Natural killer cell treated with Interleukin-12 subunit alpha and Interleukin-12 subunit beta and Interleukin-15 and Interleukin-18, amount 100 ng/mL, for 72 hours (primary cell): ENCODE measurements around the gene ORM2. TPM values are rescaled to one million over a fixed set of nuclear protein-coding genes. Genes with fewer than 3 reads are reported as not detected.

Experiments
- ATAC-seq, 2 donors: fragments of 150-1000 bp; cut with Tn5 transposase in 1 of 2; sonication (Bioruptor Pico), chemical (Tn5 transposase) in 1 of 2; 2 replicates each; pipeline ENCODE4 v1.10.0; 2021
- DNase-seq: peaks from one replicate; pipeline ENCODE4 v3.0.0; 2022; ENCODE audit warnings: low spot score
- H3K27ac Mint-ChIP-seq, 2 donors: 1 replicate in 1 of 2; 2 replicates in 1 of 2; pipeline ENCODE4 v1.8.0; 2022; ENCODE audit warnings: mixed read lengths in 2 of 2, mild to moderate bottlenecking in 1 of 2, moderate library complexity in 1 of 2
- H3K27me3 Mint-ChIP-seq, 2 donors: 1 replicate in 1 of 2; 2 replicates in 1 of 2; pipeline ENCODE4 v1.8.0; 2022; ENCODE audit warnings: mixed read lengths in 2 of 2
- H3K36me3 Mint-ChIP-seq: one replicate; pipeline ENCODE4 v1.8.0; 2022; ENCODE audit warnings: mixed read lengths
- H3K4me1 Mint-ChIP-seq, 2 donors: 1 replicate in 1 of 2; 2 replicates in 1 of 2; pipeline ENCODE4 v1.8.0; 2022; ENCODE audit warnings: low read depth in 2 of 2, mixed read lengths in 2 of 2, mild to moderate bottlenecking in 1 of 2
- H3K4me3 Mint-ChIP-seq: one replicate; pipeline ENCODE4 v1.8.0; 2022; ENCODE audit warnings: mixed read lengths
- H3K9me3 Mint-ChIP-seq: 2 replicates; pipeline ENCODE4 v1.8.0; 2022; ENCODE audit warnings: mixed read lengths
- total RNA-seq, 2 donors: library from RNA; stranded (reverse); gene quantifications; one replicate each; pipeline ENCODE4 v1.2.3, GENCODE V29; 2022

The ORM2 gene
- total RNA-seq, 2 donors from 2014 or later = not detected

DNA sequence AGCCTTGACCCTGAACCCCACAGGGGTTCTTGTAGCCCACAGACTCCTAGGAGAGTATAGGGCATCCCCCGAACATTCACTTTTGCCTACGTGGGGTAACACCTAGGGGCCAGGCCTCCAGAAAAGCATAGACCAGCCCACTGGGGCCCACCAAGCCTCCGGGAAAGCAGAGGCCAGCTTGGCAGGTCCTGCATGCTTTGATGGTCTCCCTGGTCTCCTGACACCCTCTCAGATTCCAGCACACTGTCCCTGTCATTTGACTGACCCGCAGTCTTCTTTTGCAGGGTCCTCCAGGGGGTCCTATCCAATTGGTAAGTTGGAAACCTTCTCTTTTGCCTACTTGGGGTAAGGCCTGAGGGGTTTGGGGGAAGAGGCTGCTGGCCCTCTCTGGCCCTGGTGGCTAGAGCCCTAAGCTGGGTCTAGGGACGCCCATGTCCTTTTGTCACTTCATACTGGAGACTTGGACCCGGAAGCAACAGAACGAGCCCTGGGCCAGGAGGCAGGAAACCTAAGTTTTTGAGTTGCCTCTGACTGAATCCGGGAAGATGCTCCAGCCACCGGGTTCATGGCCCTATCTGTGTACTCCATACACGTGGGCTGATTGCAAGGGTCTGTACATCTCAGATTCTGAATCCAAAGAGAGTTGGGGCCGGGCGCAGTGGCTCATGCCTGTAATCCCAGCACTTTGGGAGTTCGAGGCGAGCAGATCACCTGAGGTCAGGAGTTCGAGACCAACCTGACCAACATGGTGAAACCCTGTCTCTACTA lies 27.7 kb upstream of the ORM2 start:
- Mint-ChIP-seq H3K4me1 (peaks cover 0 to 3% of the 10 kb centered on the region in 2 donors), H3K27me3 (no peaks in the 10 kb centered on the region), H3K4me3 (no peak overlapping the region), H3K9me3 (no peaks in the 10 kb centered on the region), H3K36me3 (no peaks in the 10 kb centered on the region), H3K27ac (no peak overlapping the region)
- DNase-seq (no peak), ATAC-seq (no peak)

GRCh38 chr9:114302727-114303126 lies 26.9 kb upstream of the ORM2 start:
- no peaks in the 10 kb centered on the region for H3K9me3 Mint-ChIP-seq
- H3K4me1 Mint-ChIP-seq = peaks cover 0 to 3% of the 10 kb centered on the region in 2 donors
- H3K36me3 Mint-ChIP-seq = no peaks in the 10 kb centered on the region
- no peak for DNase-seq
- no peak for ATAC-seq
- H3K4me3 Mint-ChIP-seq = no peak overlapping the region
- H3K27ac Mint-ChIP-seq = no peak overlapping the region
- H3K27me3 Mint-ChIP-seq = no peaks in the 10 kb centered on the region

DNA sequence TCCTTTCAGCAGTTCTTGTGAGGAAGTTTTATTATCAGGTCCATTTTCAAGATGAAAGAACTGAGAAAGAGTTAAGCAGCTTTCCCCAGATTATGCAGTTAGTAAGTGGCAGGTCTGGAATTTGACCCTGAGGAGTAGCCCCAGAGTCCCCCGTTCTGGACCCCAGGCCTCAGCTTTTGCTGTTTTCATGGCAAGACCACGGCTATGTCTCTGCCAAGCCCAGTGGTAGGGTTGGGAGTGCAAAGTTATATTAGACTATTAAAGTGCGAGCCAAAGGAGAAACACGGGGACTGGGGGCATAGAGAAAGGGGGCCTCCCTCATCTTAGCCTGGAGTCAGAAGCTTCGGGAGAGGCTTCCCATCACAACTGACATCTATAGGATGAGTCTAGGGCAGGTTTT lies 26.1 kb upstream of the ORM2 start:
- Mint-ChIP-seq H3K27me3 (no peaks in the 10 kb centered on the region), H3K4me3 (no peak overlapping the region), H3K4me1 (peaks cover 0 to 3% of the 10 kb centered on the region in 2 donors), H3K27ac (no peak overlapping the region), H3K36me3 (no peaks in the 10 kb centered on the region), H3K9me3 (no peaks in the 10 kb centered on the region)
- ATAC-seq (no peak), DNase-seq (no peak)

DNA sequence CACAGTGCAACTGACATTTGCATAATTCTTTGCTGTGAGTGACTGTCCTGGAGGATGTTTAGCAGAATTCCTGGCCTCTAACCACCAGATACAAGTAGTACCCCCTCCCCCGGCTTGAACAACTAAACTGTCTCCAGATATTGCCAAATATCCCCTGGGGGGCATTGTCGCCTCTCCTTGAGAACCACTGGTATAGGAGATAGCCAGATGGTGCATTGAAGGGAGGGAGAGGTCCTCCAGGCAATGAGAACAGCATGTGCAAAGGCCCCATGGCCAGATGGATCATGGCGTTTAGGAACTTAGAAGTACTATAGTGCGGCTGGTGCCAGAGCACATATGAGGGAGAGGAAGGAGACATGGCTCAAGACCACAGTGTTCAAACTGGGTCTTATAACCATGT lies 25.7 kb upstream of the ORM2 start:
- no peak for DNase-seq
- H3K27ac Mint-ChIP-seq = no peak overlapping the region

DNA sequence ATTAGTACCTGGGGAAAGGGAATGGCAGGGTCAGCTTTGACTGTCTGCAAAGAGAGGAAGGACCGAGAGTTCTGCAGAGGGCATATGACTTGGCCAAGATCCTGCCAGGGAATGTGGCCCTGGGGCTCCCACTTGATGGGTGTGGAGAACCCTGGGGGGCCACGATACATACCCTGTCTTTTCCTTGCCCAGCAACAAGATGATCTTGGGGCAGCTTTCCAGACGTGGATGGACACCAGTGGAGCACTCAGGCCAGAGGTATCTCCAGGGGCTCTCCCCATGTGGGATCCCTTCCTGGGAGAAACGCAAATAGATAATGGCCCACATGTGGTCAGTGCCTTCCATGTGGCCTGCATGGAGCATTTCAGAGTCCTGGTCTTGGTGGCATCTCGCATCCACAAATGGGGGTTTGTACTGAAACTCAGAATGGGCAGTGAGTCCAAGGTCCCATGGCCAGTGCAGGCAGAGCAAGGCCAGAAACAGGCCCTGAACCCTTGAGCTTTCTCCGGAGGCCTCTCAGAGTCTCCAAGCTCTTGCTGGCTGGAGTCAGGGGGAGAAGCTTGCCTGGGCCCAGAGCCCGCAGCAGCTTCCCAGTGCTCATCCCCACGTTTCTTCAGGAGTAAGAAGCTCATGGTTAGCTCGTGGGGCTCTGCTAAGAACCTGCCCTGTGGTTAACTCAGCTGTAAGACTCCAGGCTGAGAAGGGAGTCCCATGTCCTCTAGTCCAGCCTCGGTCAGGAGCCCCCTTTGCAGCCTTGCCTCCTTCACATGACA lies 25.1 kb upstream of the ORM2 start:
- DNase-seq (no peak), ATAC-seq (no peak)
- Mint-ChIP-seq H3K9me3 (no peaks in the 10 kb centered on the region), H3K36me3 (no peaks in the 10 kb centered on the region), H3K27me3 (no peaks in the 10 kb centered on the region), H3K4me1 (peaks cover 0 to 3% of the 10 kb centered on the region in 2 donors), H3K4me3 (no peak overlapping the region), H3K27ac (no peak overlapping the region)

More for the DNA sequence above, 25.7 kb upstream of the ORM2 start:
- H3K9me3 Mint-ChIP-seq = no peaks in the 10 kb centered on the region
- ATAC-seq = no peak
- no peak overlapping the region for H3K4me3 Mint-ChIP-seq
- H3K36me3 Mint-ChIP-seq = no peaks in the 10 kb centered on the region
- H3K27me3 Mint-ChIP-seq = no peaks in the 10 kb centered on the region
- peaks cover 0 to 3% of the 10 kb centered on the region in 2 donors for H3K4me1 Mint-ChIP-seq

DNA sequence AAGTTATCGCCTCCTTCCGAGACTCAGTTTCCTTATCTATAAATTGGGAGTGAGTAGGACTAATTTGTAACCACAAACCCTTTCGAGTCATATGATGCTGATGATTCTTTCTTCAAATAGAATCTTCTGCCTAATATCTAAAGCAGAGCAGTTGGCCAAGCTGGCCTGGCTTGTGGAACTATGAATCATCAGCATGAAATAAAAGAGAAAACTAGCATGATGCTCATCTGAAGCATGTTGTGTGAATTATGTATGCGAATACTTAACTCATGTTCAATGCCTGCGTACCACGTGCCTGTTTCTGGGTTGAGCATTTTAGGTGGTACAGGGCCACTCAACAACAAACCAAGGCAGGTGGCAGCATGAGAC lies 21.8 kb upstream of the ORM2 start:
- H3K27me3 Mint-ChIP-seq = no peaks in the 10 kb centered on the region
- peak overlapping the region in 1 of 2 donors; percentile 40 for H3K27ac Mint-ChIP-seq
- ATAC-seq = no peak
- no peaks in the 10 kb centered on the region for H3K9me3 Mint-ChIP-seq
- no peaks in the 10 kb centered on the region for H3K36me3 Mint-ChIP-seq
- DNase-seq = no peak
- H3K4me1 Mint-ChIP-seq = peaks cover 0 to 3% of the 10 kb centered on the region in 2 donors
- H3K4me3 Mint-ChIP-seq = no peak overlapping the region

GRCh38 chr9:114308361-114308950 lies 21.2 kb upstream of the ORM2 start:
- no peaks in the 10 kb centered on the region for H3K27me3 Mint-ChIP-seq
- no peak overlapping the region for H3K4me3 Mint-ChIP-seq
- H3K27ac Mint-ChIP-seq = no peak overlapping the region
- no peak for ATAC-seq
- no peaks in the 10 kb centered on the region for H3K36me3 Mint-ChIP-seq
- DNase-seq = no peak
- peaks cover 0 to 3% of the 10 kb centered on the region in 2 donors for H3K4me1 Mint-ChIP-seq
- H3K9me3 Mint-ChIP-seq = no peaks in the 10 kb centered on the region

GRCh38 chr9:114309096-114309495 lies 20.6 kb upstream of the ORM2 start:
- Mint-ChIP-seq H3K36me3 (no peaks in the 10 kb centered on the region), H3K9me3 (no peaks in the 10 kb centered on the region), H3K4me1 (peaks cover 0 to 3% of the 10 kb centered on the region in 2 donors), H3K4me3 (no peak overlapping the region), H3K27me3 (no peaks in the 10 kb centered on the region), H3K27ac (no peak overlapping the region)
- ATAC-seq = no peak
- DNase-seq = no peak

DNA sequence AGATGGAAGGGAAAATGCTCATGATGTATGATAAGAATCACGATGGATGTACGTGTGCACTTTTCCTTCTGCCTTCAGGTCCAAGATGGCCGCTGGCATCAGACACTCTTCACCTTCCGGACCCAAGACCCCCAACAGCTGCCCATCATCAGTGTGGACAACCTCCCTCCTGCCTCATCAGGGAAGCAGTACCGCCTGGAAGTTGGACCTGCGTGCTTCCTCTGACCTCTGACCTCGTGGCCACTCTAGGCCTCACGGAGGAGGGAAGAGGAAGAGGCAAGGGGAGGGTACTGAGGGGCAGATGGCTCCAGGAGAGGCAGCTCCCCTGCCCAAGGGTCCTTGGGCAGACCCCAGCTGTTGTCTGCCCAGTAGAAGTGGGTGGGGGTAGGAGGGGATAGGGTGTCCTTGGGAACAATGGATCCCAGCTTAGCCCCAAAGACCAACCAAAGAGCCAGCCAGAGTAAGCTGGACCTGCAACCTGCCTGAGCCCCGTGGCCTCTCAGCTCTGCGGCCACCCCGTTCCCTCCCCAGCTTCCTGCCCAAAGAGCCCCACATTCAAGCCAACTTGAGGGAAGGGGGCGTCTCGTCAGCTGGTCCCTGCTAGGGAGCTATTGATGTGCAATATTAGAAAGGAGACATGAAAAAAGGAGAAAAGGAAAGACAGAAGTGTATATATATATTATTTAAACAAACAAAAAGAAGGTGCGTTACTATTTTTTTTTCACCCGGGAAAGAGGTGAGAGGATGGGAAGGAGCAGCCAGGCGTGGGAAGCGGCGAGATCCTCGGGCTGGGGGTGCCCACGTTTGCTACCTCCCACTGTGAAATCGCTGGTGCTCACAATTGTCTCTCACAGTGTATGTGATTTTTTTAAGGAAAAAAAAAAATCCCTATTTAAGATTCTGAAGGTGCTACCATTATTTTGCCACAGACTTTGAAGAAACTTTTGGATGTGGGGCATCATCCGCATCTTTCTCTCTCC lies 18.9 kb upstream of the ORM2 start:
- Mint-ChIP-seq H3K4me3 (no peak overlapping the region), H3K27me3 (no peaks in the 10 kb centered on the region), H3K36me3 (no peaks in the 10 kb centered on the region), H3K4me1 (peaks cover 0 to under 1% of the 10 kb centered on the region in 2 donors), H3K27ac (no peak overlapping the region), H3K9me3 (no peaks in the 10 kb centered on the region)
- ATAC-seq = no peak
- no peak for DNase-seq

DNA sequence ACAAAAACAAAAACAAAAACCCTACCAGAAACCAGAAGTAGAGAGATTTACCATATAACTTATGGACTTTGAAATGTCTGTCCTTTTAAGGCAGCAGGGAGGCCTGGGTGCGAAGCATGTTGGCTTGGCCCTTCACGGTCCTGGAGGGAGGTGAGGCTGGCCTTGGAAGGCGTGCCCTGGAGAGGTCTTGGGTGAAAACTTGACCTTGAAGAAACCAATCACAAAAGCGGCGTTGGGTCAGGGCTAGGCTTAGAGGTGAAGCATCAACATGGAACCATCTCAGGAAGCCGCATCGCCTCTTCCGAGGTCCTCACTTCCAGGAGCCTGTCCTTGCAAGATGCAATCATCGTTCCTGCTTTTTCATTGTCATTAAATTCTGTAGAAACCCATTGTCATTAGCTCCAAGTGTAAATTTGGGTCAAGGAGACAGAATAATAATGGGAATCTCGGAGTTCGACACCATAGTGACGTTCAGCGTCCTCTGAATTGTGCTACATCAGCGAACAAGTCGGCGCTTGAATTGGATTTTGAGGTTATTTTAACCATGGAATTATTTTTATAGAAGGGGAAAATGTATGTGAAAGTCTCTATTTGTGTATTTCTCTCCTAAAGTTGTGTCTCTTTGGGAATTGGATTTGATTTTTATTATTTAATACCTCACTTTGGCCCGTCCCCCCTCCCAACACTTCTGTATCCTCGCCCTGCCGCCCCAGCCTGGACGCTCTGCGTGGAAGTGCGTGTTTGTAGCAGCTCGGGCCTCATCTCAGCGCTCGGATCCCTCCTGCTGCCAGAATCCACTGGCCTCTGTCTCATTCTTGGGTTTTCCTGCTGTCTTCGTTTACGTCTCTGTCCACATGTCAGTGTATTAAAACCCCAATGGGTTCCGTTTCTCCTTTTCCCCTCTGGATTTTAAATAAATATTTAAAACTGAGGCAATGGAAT lies 17.8 kb upstream of the ORM2 start:
- H3K4me3 Mint-ChIP-seq = no peak overlapping the region
- no peaks in the 10 kb centered on the region for H3K36me3 Mint-ChIP-seq
- H3K4me1 Mint-ChIP-seq = no peaks in the 10 kb centered on the region
- no peak overlapping the region for H3K27ac Mint-ChIP-seq
- DNase-seq = no peak
- no peaks in the 10 kb centered on the region for H3K27me3 Mint-ChIP-seq
- no peak for ATAC-seq
- H3K9me3 Mint-ChIP-seq = no peaks in the 10 kb centered on the region

- no peaks in the 10 kb centered on the region for H3K27me3 Mint-ChIP-seq
- H3K36me3 Mint-ChIP-seq = no peaks in the 10 kb centered on the region
- H3K9me3 Mint-ChIP-seq = no peaks in the 10 kb centered on the region
- no peak for DNase-seq
- no peak overlapping the region for H3K4me3 Mint-ChIP-seq
- peak in 1 of 2 donors; percentile 5 for ATAC-seq
- H3K4me1 Mint-ChIP-seq = no peaks in the 10 kb centered on the region
- H3K27ac Mint-ChIP-seq = no peak overlapping the region
Observed at GRCh38 chr9:114312513-114312875, 17.2 kb upstream of the ORM2 start.

GRCh38 chr9:114313186-114313585 lies 16.5 kb upstream of the ORM2 start:
- ATAC-seq (no peak), DNase-seq (no peak)
- Mint-ChIP-seq H3K4me1 (no peaks in the 10 kb centered on the region), H3K36me3 (no peaks in the 10 kb centered on the region), H3K9me3 (no peaks in the 10 kb centered on the region), H3K27ac (no peak overlapping the region), H3K4me3 (no peak overlapping the region), H3K27me3 (no peaks in the 10 kb centered on the region)
